GM19463 (cell line): ENCODE measurements around the gene ARTN.

ENCODE experiments used
- ATAC-seq: cut with Tn5 transposase; IDR thresholded peaks from one replicate; pipeline ENCODE4 v1.9.1; 2021; ENCODE audit warnings: mild to moderate bottlenecking, moderate library complexity; ENCODE audit not compliant: unreplicated experiment

Gene ARTN

GRCh38 chr1:43946236-43947060, 12.8 kb downstream of the ARTN start, which contains the start of gene IPO13:
IPO13 (plus strand) TSS chr1:43946950; CDS start chr1:43947601, 651 bp downstream.
- peak; percentile 93 for ATAC-seq

GRCh38 chr1:43947061-43947873, 13.7 kb downstream of the ARTN start:
- ATAC-seq, result no peak

GRCh38 chr1:43947874-43948437, 14.4 kb downstream of the ARTN start:
- no peak for ATAC-seq

- no peak for ATAC-seq
These were observed 16.1 kb downstream of the ARTN start for GRCh38 chr1:43949678-43950077.

- ATAC-seq, result no peak
These were observed 17.7 kb downstream of the ARTN start for GRCh38 chr1:43951021-43951985.

- ATAC-seq, result no peak
These were observed 19.2 kb downstream of the ARTN start for GRCh38 chr1:43952731-43953346.

GRCh38 chr1:43953361-43953760, 19.8 kb downstream of the ARTN start:
- no peak for ATAC-seq

- no peak for ATAC-seq
These were observed 20.4 kb downstream of the ARTN start for GRCh38 chr1:43954036-43954435.

GRCh38 chr1:43956234-43956633, 22.6 kb downstream of the ARTN start:
- no peak for ATAC-seq

- no peak for ATAC-seq
These were observed 23.9 kb downstream of the ARTN start for GRCh38 chr1:43957407-43958040.

GRCh38 chr1:43958351-43959255, 25.0 kb downstream of the ARTN start:
- ATAC-seq, result no peak

- no peak for ATAC-seq
These were observed 27.2 kb downstream of the ARTN start for GRCh38 chr1:43960798-43961197.

GRCh38 chr1:43961692-43962091, 28.1 kb downstream of the ARTN start:
- no peak for ATAC-seq

GRCh38 chr1:43962324-43962723, 28.7 kb downstream of the ARTN start:
- no peak for ATAC-seq

GRCh38 chr1:43963006-43963405, 29.4 kb downstream of the ARTN start:
- no peak for ATAC-seq

GRCh38 chr1:43963890-43964289, 30.3 kb downstream of the ARTN start:
- no peak for ATAC-seq

- no peak for ATAC-seq
These were observed 31.7 kb downstream of the ARTN start for GRCh38 chr1:43965316-43965715.

GRCh38 chr1:43968348-43968948, 34.8 kb downstream of the ARTN start:
- no peak for ATAC-seq
